K562 (cell line): ENCODE results near the gene ZW10. TPM values are rescaled to one million over a fixed set of nuclear protein-coding genes. Genes with fewer than 3 reads are reported as not detected.

ENCODE experiments used
- ASH1L ChIP-seq: fragments of 450-650 bp; IDR thresholded peaks from 2 replicates; pipeline ENCODE4 v1.6.1; 2018; ENCODE audit warnings: borderline replicate concordance, mild to moderate bottlenecking, low read depth; ENCODE audit not compliant: partially characterized antibody
- BCL6 ChIP-seq: fragments of 250-450 bp; sonication (Bioruptor Pico); IDR thresholded peaks from 2 replicates; pipeline ENCODE4 v1.4.0; 2020
- CBFA2T3 ChIP-seq: fragments of 450-650 bp; IDR thresholded peaks from 2 replicates; pipeline ENCODE4 v1.6.1; 2017
- ELF4 ChIP-seq: fragments of 450-650 bp; formaldehyde crosslinking; IDR thresholded peaks from 2 replicates; pipeline ENCODE4 v1.4.0; 2022; ENCODE audit warnings: missing genetic modification characterization
- ETV6 ChIP-seq, 3 experiments: fragments of 150-350 bp in 1 of 3; sonication (generic) in 1 of 3; formaldehyde crosslinking in 1 of 3; IDR thresholded peaks; 2 replicates each; pipeline versions ENCODE4 v1.6.1 to v1.8.0; 2014 to 2022; ENCODE audit warnings: borderline replicate concordance in 2 of 3, low read depth in 2 of 3, antibody characterized with exemption in 1 of 3, low read length in 1 of 3, mild to moderate bottlenecking in 1 of 3, missing genetic modification reagents in 1 of 3
- GATAD2A ChIP-seq: fragments of 450-650 bp; IDR thresholded peaks from 2 replicates; pipeline ENCODE4 v1.6.1; 2017
- KDM4B ChIP-seq, 2 experiments: fragments of 450-650 bp in 1 of 2; sonication (generic) in 1 of 2; IDR thresholded peaks; 2 replicates each; pipeline ENCODE4 v1.6.1; 2016 to 2017; ENCODE audit warnings: borderline replicate concordance in 2 of 2, antibody characterized with exemption in 1 of 2, low read depth in 1 of 2, mild to moderate bottlenecking in 1 of 2
- NELFE ChIP-seq: IDR thresholded peaks from 2 replicates; pipeline ENCODE4 v1.6.1; 2011; ENCODE audit warnings: mild to moderate bottlenecking; ENCODE audit not compliant: insufficient read depth, insufficient read length
- NR3C1 ChIP-seq: sonication (generic); formaldehyde crosslinking; IDR thresholded peaks from 2 replicates; pipeline ENCODE4 v1.8.1; 2022; ENCODE audit warnings: missing genetic modification reagents
- RFX5 ChIP-seq: IDR thresholded peaks from 2 replicates; pipeline ENCODE4 v1.6.1; 2011; ENCODE audit warnings: low read depth, mild to moderate bottlenecking, improper control_type of control experiment, low read length
- SIN3B ChIP-seq: fragments of 450-650 bp; IDR thresholded peaks from 2 replicates; pipeline ENCODE4 v1.6.1; 2017; ENCODE audit warnings: low read depth, mild to moderate bottlenecking, moderate library complexity
- SMARCC2 ChIP-seq: fragments of 450-650 bp; IDR thresholded peaks from 2 replicates; pipeline ENCODE4 v1.6.1; 2017; ENCODE audit warnings: antibody characterized with exemption, moderate library complexity, mild to moderate bottlenecking, low read depth
- TARDBP ChIP-seq: fragments of 450-650 bp; IDR thresholded peaks from 2 replicates; pipeline ENCODE4 v1.6.1; 2016
- ZNF384 ChIP-seq: IDR thresholded peaks from 2 replicates; pipeline ENCODE4 v1.6.1; 2012; ENCODE audit warnings: low read depth, low read length, improper control_type of control experiment
- ZNF41 ChIP-seq: fragments of 250-450 bp; sonication (Bioruptor Pico); conservative IDR thresholded peaks from 2 replicates; pipeline ENCODE4 v1.4.0; 2020; ENCODE audit warnings: mild to moderate bottlenecking
- ZNF764 ChIP-seq: fragments of 250-450 bp; sonication (Bioruptor Pico); IDR thresholded peaks from 2 replicates; pipeline ENCODE4 v1.4.0; 2020; ENCODE audit warnings: low read depth, mild to moderate bottlenecking, moderate library complexity
- polyA plus RNA-seq, 8 experiments: library from polyadenylated mRNA; depleted of rRNA in 4 of 8; stranded (reverse) in 5 of 8; unstranded in 3 of 8; fragments of >200 nt; fragmentation: Nextera tagmentation in 2 of 8; fragmentation: Illumina TruSeq in 1 of 8; extraction: Ambion mirVana in 2 of 8; extraction: Trizol in 1 of 8; gene quantifications; 2 replicates each; pipeline versions ENCODE4 v1.2.1 to v1.2.3, GENCODE V29; 2011 to 2014; ENCODE audit warnings: inconsistent platforms in 1 of 8, missing spikeins in 1 of 8
- total RNA-seq, 7 experiments: library from RNA; depleted of rRNA in 6 of 7; stranded (reverse); fragments of >200 nt in 6 of 7; fragmentation: Illumina TruSeq in 2 of 7; extraction: Trizol in 2 of 7; gene quantifications; 2 replicates each; pipeline versions ENCODE4 v1.2.1 to v1.2.3, GENCODE V29; 2011 to 2021; ENCODE audit warnings: low replicate concordance in 1 of 7
- TF ChIP-seq, protein P1 (sequence below): sonication (generic); formaldehyde crosslinking; IDR thresholded peaks from 2 replicates; pipeline ENCODE4 v1.8.0; 2022; ENCODE audit warnings: mild to moderate bottlenecking, missing genetic modification reagents, borderline replicate concordance
- TF ChIP-seq, protein P2 (sequence below): fragments of 250-450 bp; sonication (Bioruptor Pico); IDR thresholded peaks from 2 replicates; pipeline ENCODE4 v1.5.0; 2021
- TF ChIP-seq, protein P3 (sequence below): fragments of 450-650 bp; IDR thresholded peaks from 2 replicates; pipeline ENCODE4 v1.6.1; 2016; ENCODE audit warnings: mild to moderate bottlenecking
- TF ChIP-seq, protein P4 (sequence below): fragments of 450-650 bp; formaldehyde crosslinking; IDR thresholded peaks from 2 replicates; pipeline ENCODE4 v1.4.0; 2020; ENCODE audit warnings: mild to moderate bottlenecking, moderate library complexity

Gene ZW10
- total and polyA plus RNA-seq, 9 of the 15 experiments (the other 6 are each of a cell fraction or from before 2014, with no cell fraction given) = 9.4 to 37.7 (median 25.0) TPM

DNA sequence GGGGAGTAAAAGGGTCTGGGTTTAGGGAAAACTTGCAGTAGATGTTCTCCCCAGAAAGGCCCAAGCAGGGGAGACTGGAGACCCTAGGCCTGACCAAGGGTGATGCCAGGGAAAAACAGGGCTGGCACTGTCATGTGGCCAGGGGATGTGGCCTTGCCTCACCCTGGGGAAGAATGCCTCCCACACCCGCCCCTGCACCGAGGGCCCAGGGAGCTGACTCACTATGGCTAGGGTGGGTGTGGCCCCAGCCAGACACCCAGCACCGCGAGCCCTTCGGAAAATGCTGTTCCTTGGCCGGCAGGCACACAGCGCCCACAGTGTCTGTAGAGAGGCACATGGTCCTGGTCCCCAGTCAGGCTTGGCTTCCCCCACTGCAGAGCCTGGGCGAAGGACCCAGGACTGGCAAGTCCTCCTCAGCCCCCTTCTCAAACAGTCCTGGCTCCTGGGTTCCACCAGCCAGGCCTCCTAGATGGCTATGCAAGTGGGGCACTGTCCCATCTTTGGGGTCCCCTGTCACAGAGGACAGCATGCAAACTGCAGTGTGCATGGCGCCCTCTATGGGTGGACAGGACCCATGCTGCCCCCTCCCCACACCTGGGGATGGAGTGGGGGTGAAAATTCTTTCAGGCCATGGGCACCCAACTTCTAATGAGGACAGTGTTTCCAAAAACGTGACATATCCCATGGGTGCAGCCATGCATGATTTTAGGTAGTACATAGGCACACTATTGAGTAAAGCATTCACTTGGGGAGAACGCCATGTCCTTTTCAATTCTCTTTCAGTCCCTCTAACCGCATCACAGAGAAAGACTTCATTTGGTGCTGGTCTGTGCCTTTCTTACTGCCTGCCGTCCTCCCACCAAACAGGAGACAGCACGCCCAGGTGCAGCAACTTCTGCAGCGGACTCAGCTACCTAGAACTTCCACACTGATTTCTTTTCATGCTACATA, 82.6 kb downstream of the ZW10 start (continued):
- TF ChIP-seq, protein P1, sequence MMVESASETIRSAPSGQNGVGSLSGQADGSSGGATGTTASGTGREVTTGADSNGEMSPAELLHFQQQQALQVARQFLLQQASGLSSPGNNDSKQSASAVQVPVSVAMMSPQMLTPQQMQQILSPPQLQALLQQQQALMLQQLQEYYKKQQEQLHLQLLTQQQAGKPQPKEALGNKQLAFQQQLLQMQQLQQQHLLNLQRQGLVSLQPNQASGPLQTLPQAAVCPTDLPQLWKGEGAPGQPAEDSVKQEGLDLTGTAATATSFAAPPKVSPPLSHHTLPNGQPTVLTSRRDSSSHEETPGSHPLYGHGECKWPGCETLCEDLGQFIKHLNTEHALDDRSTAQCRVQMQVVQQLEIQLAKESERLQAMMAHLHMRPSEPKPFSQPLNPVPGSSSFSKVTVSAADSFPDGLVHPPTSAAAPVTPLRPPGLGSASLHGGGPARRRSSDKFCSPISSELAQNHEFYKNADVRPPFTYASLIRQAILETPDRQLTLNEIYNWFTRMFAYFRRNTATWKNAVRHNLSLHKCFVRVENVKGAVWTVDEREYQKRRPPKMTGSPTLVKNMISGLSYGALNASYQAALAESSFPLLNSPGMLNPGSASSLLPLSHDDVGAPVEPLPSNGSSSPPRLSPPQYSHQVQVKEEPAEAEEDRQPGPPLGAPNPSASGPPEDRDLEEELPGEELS (CRISPR knock-in tag) = no peak
- TF ChIP-seq TARDBP (no peak), ASH1L (no peak), RFX5 (no peak), ETV6 (IDR thresholded peaks at IDR 0.05; ENCODE audit: borderline replicate concordance in 1 of 2, low read depth in 2 of 2, low read length in 1 of 2) (no peak; a peak in 1 of 4 replicates), ETV6 (CRISPR knock-in tag; IDR thresholded peaks at IDR 0.05; ENCODE audit: borderline replicate concordance) (0 out of 2 replicates have a peak, but pooled peaks have one; percentile 53), ZNF764 (CRISPR knock-in tag) (no peak), KDM4B (IDR thresholded peaks at IDR 0.05; ENCODE audit: borderline replicate concordance in 2 of 2, low read depth in 1 of 2) (0 out of 4 replicates have a peak, but pooled peaks of 1 of the 2 experiments have one; percentile 41), ELF4 (peak; percentile 26; the same call in 1 of the 2 replicates), CBFA2T3 (0 out of 2 replicates have a peak, but pooled peaks have one; percentile 10), SMARCC2 (peak; percentile 46; the same call in 1 of the 2 replicates), NR3C1 (no peak), BCL6 (CRISPR knock-in tag) (no peak), SIN3B (no peak), ZNF384 (no peak), ZNF41 (CRISPR knock-in tag) (no peak), NELFE (no peak), GATAD2A (0 out of 2 replicates have a peak, but pooled peaks have one; percentile 51)
- TF ChIP-seq, protein P2, sequence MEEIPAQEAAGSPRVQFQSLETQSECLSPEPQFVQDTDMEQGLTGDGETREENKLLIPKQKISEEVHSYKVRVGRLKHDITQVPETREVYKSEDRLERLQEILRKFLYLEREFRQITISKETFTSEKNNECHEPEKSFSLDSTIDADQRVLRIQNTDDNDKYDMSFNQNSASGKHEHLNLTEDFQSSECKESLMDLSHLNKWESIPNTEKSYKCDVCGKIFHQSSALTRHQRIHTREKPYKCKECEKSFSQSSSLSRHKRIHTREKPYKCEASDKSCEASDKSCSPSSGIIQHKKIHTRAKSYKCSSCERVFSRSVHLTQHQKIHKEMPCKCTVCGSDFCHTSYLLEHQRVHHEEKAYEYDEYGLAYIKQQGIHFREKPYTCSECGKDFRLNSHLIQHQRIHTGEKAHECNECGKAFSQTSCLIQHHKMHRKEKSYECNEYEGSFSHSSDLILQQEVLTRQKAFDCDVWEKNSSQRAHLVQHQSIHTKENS (CRISPR knock-in tag) = no peak
- TF ChIP-seq, protein P3, sequence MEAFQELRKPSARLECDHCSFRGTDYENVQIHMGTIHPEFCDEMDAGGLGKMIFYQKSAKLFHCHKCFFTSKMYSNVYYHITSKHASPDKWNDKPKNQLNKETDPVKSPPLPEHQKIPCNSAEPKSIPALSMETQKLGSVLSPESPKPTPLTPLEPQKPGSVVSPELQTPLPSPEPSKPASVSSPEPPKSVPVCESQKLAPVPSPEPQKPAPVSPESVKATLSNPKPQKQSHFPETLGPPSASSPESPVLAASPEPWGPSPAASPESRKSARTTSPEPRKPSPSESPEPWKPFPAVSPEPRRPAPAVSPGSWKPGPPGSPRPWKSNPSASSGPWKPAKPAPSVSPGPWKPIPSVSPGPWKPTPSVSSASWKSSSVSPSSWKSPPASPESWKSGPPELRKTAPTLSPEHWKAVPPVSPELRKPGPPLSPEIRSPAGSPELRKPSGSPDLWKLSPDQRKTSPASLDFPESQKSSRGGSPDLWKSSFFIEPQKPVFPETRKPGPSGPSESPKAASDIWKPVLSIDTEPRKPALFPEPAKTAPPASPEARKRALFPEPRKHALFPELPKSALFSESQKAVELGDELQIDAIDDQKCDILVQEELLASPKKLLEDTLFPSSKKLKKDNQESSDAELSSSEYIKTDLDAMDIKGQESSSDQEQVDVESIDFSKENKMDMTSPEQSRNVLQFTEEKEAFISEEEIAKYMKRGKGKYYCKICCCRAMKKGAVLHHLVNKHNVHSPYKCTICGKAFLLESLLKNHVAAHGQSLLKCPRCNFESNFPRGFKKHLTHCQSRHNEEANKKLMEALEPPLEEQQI = peak; percentile 59; the same call in 1 of the 2 replicates
- TF ChIP-seq, protein P4, sequence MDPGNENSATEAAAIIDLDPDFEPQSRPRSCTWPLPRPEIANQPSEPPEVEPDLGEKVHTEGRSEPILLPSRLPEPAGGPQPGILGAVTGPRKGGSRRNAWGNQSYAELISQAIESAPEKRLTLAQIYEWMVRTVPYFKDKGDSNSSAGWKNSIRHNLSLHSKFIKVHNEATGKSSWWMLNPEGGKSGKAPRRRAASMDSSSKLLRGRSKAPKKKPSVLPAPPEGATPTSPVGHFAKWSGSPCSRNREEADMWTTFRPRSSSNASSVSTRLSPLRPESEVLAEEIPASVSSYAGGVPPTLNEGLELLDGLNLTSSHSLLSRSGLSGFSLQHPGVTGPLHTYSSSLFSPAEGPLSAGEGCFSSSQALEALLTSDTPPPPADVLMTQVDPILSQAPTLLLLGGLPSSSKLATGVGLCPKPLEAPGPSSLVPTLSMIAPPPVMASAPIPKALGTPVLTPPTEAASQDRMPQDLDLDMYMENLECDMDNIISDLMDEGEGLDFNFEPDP (CRISPR knock-in tag) = 0 out of 2 replicates have a peak, but pooled peaks have one; percentile 20
